HG02973 (cell line): ENCODE results near the gene LRRTM4.

Source experiments
- ATAC-seq: cut with Tn5 transposase; IDR thresholded peaks from one replicate; pipeline ENCODE4 v1.9.1; 2021; ENCODE audit warnings: moderate library complexity; ENCODE audit not compliant: unreplicated experiment

Gene LRRTM4

GRCh38 chr2:77005522-77005921, 516.7 kb downstream of the LRRTM4 start:
- no peak for ATAC-seq

- no peak for ATAC-seq
Measured at GRCh38 chr2:77001895-77002294, 520.3 kb downstream of the LRRTM4 start.

- no peak for ATAC-seq
Measured at GRCh38 chr2:76998704-76999103, 523.5 kb downstream of the LRRTM4 start.

- ATAC-seq = no peak
Measured at GRCh38 chr2:76998152-76998551, 524.0 kb downstream of the LRRTM4 start.

- no peak for ATAC-seq
Measured at GRCh38 chr2:76997296-76997695, 524.9 kb downstream of the LRRTM4 start.

- ATAC-seq = no peak
Measured at GRCh38 chr2:76985387-76986136, 536.6 kb downstream of the LRRTM4 start.

GRCh38 chr2:76984359-76984758, 537.8 kb downstream of the LRRTM4 start:
- ATAC-seq = no peak

GRCh38 chr2:76980067-76980787, 541.9 kb downstream of the LRRTM4 start:
- no peak for ATAC-seq

GRCh38 chr2:76977846-76978727, 544.1 kb downstream of the LRRTM4 start:
- ATAC-seq = no peak

GRCh38 chr2:76975752-76976151, 546.4 kb downstream of the LRRTM4 start:
- ATAC-seq = no peak

- ATAC-seq = no peak
Measured at GRCh38 chr2:76973610-76974009, 548.6 kb downstream of the LRRTM4 start.

- ATAC-seq = no peak
Measured at GRCh38 chr2:76965772-76966171, 556.4 kb downstream of the LRRTM4 start.

- no peak for ATAC-seq
Measured at GRCh38 chr2:76958749-76959148, 563.4 kb downstream of the LRRTM4 start.

- ATAC-seq = no peak
Measured at GRCh38 chr2:76953733-76954347, 568.3 kb downstream of the LRRTM4 start.

GRCh38 chr2:76946631-76947145, 575.5 kb downstream of the LRRTM4 start:
- ATAC-seq = no peak

- ATAC-seq = no peak
Measured at GRCh38 chr2:76940559-76940958, 581.6 kb downstream of the LRRTM4 start.

- no peak for ATAC-seq
Measured at GRCh38 chr2:76938153-76938552, 584.0 kb downstream of the LRRTM4 start.

- ATAC-seq = no peak
Measured at GRCh38 chr2:76932550-76932949, 589.6 kb downstream of the LRRTM4 start.

- no peak for ATAC-seq
Measured at GRCh38 chr2:76930056-76930744, 592.0 kb downstream of the LRRTM4 start.

- no peak for ATAC-seq
Measured at GRCh38 chr2:76928026-76928425, 594.1 kb downstream of the LRRTM4 start.
